Natural killer cell treated with Interleukin-12 subunit alpha and Interleukin-12 subunit beta and Interleukin-15 and Interleukin-18, amount 100 ng/mL, for 72 hours (primary cell): ENCODE results near the gene SGSM2. TPM values are rescaled to one million over a fixed set of nuclear protein-coding genes. Genes with fewer than 3 reads are reported as not detected.

Experiments used
- total RNA-seq, 2 donors: library from RNA; stranded (reverse); gene quantifications; one replicate each; pipeline ENCODE4 v1.2.3, GENCODE V29; 2022

Gene SGSM2
- total RNA-seq, 2 donors from 2014 or later, result 16.6 to 54.8 TPM

Other genes with a start within 250 kb of the SGSM2 start
- 10 to 100 TPM; 33.6 to 74.7 TPM for gene SMG6, start 33.7 kb upstream of the SGSM2 start, total RNA-seq
- 10 to 100 TPM; 19.8 to 21.3 TPM for gene SRR, start 33.6 kb upstream of the SGSM2 start, total RNA-seq
- 10 to 100 TPM; 47.5 to 95.6 TPM for gene TSR1, start 1.0 kb upstream of the SGSM2 start, total RNA-seq
- gene MNT, start 63.6 kb downstream of the SGSM2 start, total RNA-seq, result 10 to 100 TPM; 20.3 to 36.9 TPM
- gene METTL16, start 174.4 kb downstream of the SGSM2 start, total RNA-seq, result 10 to 100 TPM; 29.7 to 53.8 TPM